K562 (cell line): ENCODE results near the gene KISS1R. TPM values are rescaled to one million over a fixed set of nuclear protein-coding genes. Genes with fewer than 3 reads are reported as not detected.

Experiments used
- CC2D1A ChIP-seq: fragments of 450-650 bp; IDR thresholded peaks from 2 replicates; pipeline ENCODE4 v1.6.1; 2017; ENCODE audit warnings: mild to moderate bottlenecking
- CREM ChIP-seq: IDR thresholded peaks from 2 replicates; pipeline ENCODE4 v1.6.1; 2014; ENCODE audit warnings: antibody characterized with exemption, low read depth
- CXXC5 ChIP-seq: fragments of 250-450 bp; sonication (Bioruptor Pico); IDR thresholded peaks from 2 replicates; pipeline ENCODE4 v1.8.0; 2022; ENCODE audit warnings: inconsistent platforms, mild to moderate bottlenecking, moderate library complexity
- DACH1 ChIP-seq: fragments of 450-650 bp; IDR thresholded peaks from 2 replicates; pipeline ENCODE4 v1.6.1; 2018; ENCODE audit not compliant: partially characterized antibody
- ERF ChIP-seq: fragments of 450-650 bp; formaldehyde crosslinking; IDR thresholded peaks from 2 replicates; pipeline ENCODE4 v1.4.0; 2020; ENCODE audit warnings: mild to moderate bottlenecking, mixed read lengths
- ESRRA ChIP-seq: fragments of 450-650 bp; IDR thresholded peaks from 2 replicates; pipeline ENCODE4 v1.6.1; 2014; ENCODE audit warnings: low read depth, mild to moderate bottlenecking, moderate library complexity, borderline replicate concordance
- ETS2 ChIP-seq: IDR thresholded peaks from 2 replicates; pipeline ENCODE4 v1.6.1; 2016; ENCODE audit warnings: borderline replicate concordance, missing genetic modification characterization, mild to moderate bottlenecking, moderate library complexity, missing compliant biosample characterization; ENCODE audit not compliant: poor library complexity, severe bottlenecking
- FOXM1 ChIP-seq, 2 experiments: fragments of 450-650 bp in 1 of 2; sonication (generic) in 1 of 2; formaldehyde crosslinking in 1 of 2; IDR thresholded peaks; 2 replicates each; pipeline versions ENCODE4 v1.6.1 to v1.9.0; 2017 to 2022; ENCODE audit warnings: low read depth in 2 of 2, mild to moderate bottlenecking in 2 of 2, missing genetic modification reagents in 1 of 2, moderate library complexity in 1 of 2
- HDAC1 ChIP-seq, 2 experiments: fragments of 450-650 bp; IDR thresholded peaks; 2 replicates each; pipeline ENCODE4 v1.6.1; 2016 to 2017; ENCODE audit warnings: inconsistent platforms in 1 of 2, mild to moderate bottlenecking in 1 of 2, moderate library complexity in 1 of 2
- KDM1A ChIP-seq, 2 experiments: fragments of 450-650 bp; IDR thresholded peaks; 2 replicates each; pipeline ENCODE4 v1.6.1; 2016; ENCODE audit warnings: mild to moderate bottlenecking in 2 of 2
- MAZ ChIP-seq, 2 experiments: fragments of 450-650 bp in 1 of 2; sonication (generic) in 1 of 2; formaldehyde crosslinking; IDR thresholded peaks in 1 of 2; conservative IDR thresholded peaks in 1 of 2; 2 replicates each; pipeline versions ENCODE4 v1.4.0 to v1.5.0; 2020; ENCODE audit warnings: mild to moderate bottlenecking in 1 of 2, missing genetic modification reagents in 1 of 2
- MNT ChIP-seq, 2 experiments: fragments of 450-650 bp; conservative IDR thresholded peaks; 2 replicates each; pipeline ENCODE4 v1.6.1; 2017; ENCODE audit warnings: mild to moderate bottlenecking in 2 of 2, moderate library complexity in 2 of 2
- NR2C1 ChIP-seq, 2 experiments: fragments of 450-650 bp; IDR thresholded peaks; 2 replicates each; pipeline ENCODE4 v1.6.1; 2017; ENCODE audit warnings: mild to moderate bottlenecking in 2 of 2, antibody characterized with exemption in 1 of 2, inconsistent platforms in 1 of 2, missing compliant biosample characterization in 1 of 2, missing genetic modification characterization in 1 of 2
- NR3C1 ChIP-seq: sonication (generic); formaldehyde crosslinking; IDR thresholded peaks from 2 replicates; pipeline ENCODE4 v1.8.1; 2022; ENCODE audit warnings: missing genetic modification reagents
- PCBP1 ChIP-seq: fragments of 200-400 bp; formaldehyde crosslinking; IDR thresholded peaks from 2 replicates; pipeline ENCODE4 v1.6.1; 2018; ENCODE audit warnings: mild to moderate bottlenecking, low read depth, low read length; ENCODE audit not compliant: poor library complexity, severe bottlenecking
- PRDM10 ChIP-seq: fragments of 450-650 bp; IDR thresholded peaks from 2 replicates; pipeline ENCODE4 v1.6.1; 2018; ENCODE audit not compliant: partially characterized antibody
- RBFOX2 ChIP-seq: fragments of 200-400 bp; formaldehyde crosslinking; IDR thresholded peaks from 2 replicates; pipeline ENCODE4 v1.6.1; 2017; ENCODE audit warnings: low read depth, mild to moderate bottlenecking, low read length, moderate library complexity
- SIN3B ChIP-seq: fragments of 450-650 bp; IDR thresholded peaks from 2 replicates; pipeline ENCODE4 v1.6.1; 2017; ENCODE audit warnings: low read depth, mild to moderate bottlenecking, moderate library complexity
- TAF7 ChIP-seq: fragments of 450-650 bp; IDR thresholded peaks from 2 replicates; pipeline ENCODE4 v1.6.1; 2016; ENCODE audit warnings: missing genetic modification characterization, missing compliant biosample characterization
- ZNF124 ChIP-seq: sonication (generic); formaldehyde crosslinking; IDR thresholded peaks from 2 replicates; pipeline ENCODE4 v1.8.1; 2022; ENCODE audit warnings: missing genetic modification reagents
- ZNF717 ChIP-seq: fragments of 250-450 bp; sonication (Bioruptor Pico); IDR thresholded peaks from 2 replicates; pipeline ENCODE4 v1.5.0; 2021
- ZNF778 ChIP-seq: fragments of 450-650 bp; formaldehyde crosslinking; IDR thresholded peaks from 2 replicates; pipeline ENCODE4 v1.4.0; 2020; ENCODE audit warnings: mild to moderate bottlenecking, moderate library complexity
- polyA plus RNA-seq, 8 experiments: library from polyadenylated mRNA; depleted of rRNA in 4 of 8; stranded (reverse) in 5 of 8; unstranded in 3 of 8; fragments of >200 nt; fragmentation: Nextera tagmentation in 2 of 8; fragmentation: Illumina TruSeq in 1 of 8; extraction: Ambion mirVana in 2 of 8; extraction: Trizol in 1 of 8; gene quantifications; 2 replicates each; pipeline versions ENCODE4 v1.2.1 to v1.2.3, GENCODE V29; 2011 to 2014; ENCODE audit warnings: inconsistent platforms in 1 of 8, missing spikeins in 1 of 8
- total RNA-seq, 7 experiments: library from RNA; depleted of rRNA in 6 of 7; stranded (reverse); fragments of >200 nt in 6 of 7; fragmentation: Illumina TruSeq in 2 of 7; extraction: Trizol in 2 of 7; gene quantifications; 2 replicates each; pipeline versions ENCODE4 v1.2.1 to v1.2.3, GENCODE V29; 2011 to 2021; ENCODE audit warnings: low replicate concordance in 1 of 7
- TF ChIP-seq, protein P1 (sequence below): fragments of 450-650 bp; formaldehyde crosslinking; IDR thresholded peaks from 2 replicates; pipeline ENCODE4 v1.4.0; 2020; ENCODE audit warnings: mild to moderate bottlenecking, moderate library complexity

KISS1R gene
- total and polyA plus RNA-seq, 9 of the 15 experiments (the other 6 are each of a cell fraction or from before 2014, with no cell fraction given): 0.37 to 39.4 (median 2.0) TPM

GRCh38 chr19:925087-925525, 8.0 kb downstream of the KISS1R start (continued):
- TF ChIP-seq PRDM10 (peak; percentile 77), NR3C1 (CRISPR knock-in tag) (peak; percentile 19), NR2C1 (IDR thresholded peaks at IDR 0.05) (no peak), NR2C1 (tag; IDR thresholded peaks at IDR 0.05) (no peak), ERF (0 out of 2 replicates have a peak, but pooled peaks have one; percentile 40), TAF7 (tag) (no peak), ESRRA (peak; percentile 85), HDAC1 (IDR thresholded peaks at IDR 0.05) (peak; percentile 50 to 67; a peak in 2 of 4 replicates), RBFOX2 (peak; percentile 85), ZNF778 (CRISPR knock-in tag) (no peak), CREM (peak; percentile 48; the same call in 1 of the 2 replicates), CXXC5 (peak; percentile 83), ZNF717 (CRISPR knock-in tag) (no peak), CC2D1A (no peak), KDM1A (IDR thresholded peaks at IDR 0.05) (peak; percentile 83 to 91), MNT (conservative IDR thresholded peaks at IDR 0.05) (peak; percentile 88 to 91), PCBP1 (peak; percentile 67), ZNF124 (CRISPR knock-in tag) (no peak), DACH1 (peak; percentile 29), MAZ (CRISPR knock-in tag; conservative IDR thresholded peaks at IDR 0.05 in 1 of 2, IDR thresholded peaks at IDR 0.05 in 1 of 2) (no peak; a peak in 2 of 4 replicates), SIN3B (peak; percentile 42; the same call in 1 of the 2 replicates), FOXM1 (IDR thresholded peaks at IDR 0.05; ENCODE audit: low read depth) (no peak), FOXM1 (CRISPR knock-in tag; IDR thresholded peaks at IDR 0.05; ENCODE audit: low read depth) (peak; percentile 89), ETS2 (tag) (no peak)
- TF ChIP-seq, protein P1, sequence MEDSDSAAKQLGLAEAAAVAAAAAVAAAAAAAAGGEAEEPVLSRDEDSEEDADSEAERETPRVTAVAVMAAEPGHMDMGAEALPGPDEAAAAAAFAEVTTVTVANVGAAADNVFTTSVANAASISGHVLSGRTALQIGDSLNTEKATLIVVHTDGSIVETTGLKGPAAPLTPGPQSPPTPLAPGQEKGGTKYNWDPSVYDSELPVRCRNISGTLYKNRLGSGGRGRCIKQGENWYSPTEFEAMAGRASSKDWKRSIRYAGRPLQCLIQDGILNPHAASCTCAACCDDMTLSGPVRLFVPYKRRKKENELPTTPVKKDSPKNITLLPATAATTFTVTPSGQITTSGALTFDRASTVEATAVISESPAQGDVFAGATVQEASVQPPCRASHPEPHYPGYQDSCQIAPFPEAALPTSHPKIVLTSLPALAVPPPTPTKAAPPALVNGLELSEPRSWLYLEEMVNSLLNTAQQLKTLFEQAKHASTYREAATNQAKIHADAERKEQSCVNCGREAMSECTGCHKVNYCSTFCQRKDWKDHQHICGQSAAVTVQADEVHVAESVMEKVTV (CRISPR knock-in tag): peak; percentile 22; the same call in 1 of the 2 replicates
